ENCODE data around the gene GLYATL1. TPM values are rescaled to one million over a fixed set of nuclear protein-coding genes. Genes with fewer than 3 reads are reported as not detected.

The GLYATL1 gene
- total RNA-seq, 2 experiments from 2014 or later = not detected

Other genes with a start within 250 kb of the GLYATL1 start
- gene GLYAT, start 207.5 kb upstream of the GLYATL1 start, total RNA-seq = not detected
- not detected for gene GLYATL2, start 94.8 kb upstream of the GLYATL1 start, total RNA-seq
- gene GLYATL1B, start 146.8 kb downstream of the GLYATL1 start, total RNA-seq = not detected
- 10 to 100 TPM; 66.2 to 69.0 TPM for gene FAM111B, start 167.7 kb downstream of the GLYATL1 start, total RNA-seq
- gene FAM111A, start 203.4 kb downstream of the GLYATL1 start, total RNA-seq = 100 to 1,000 TPM; 154 to 167 TPM
- under 1 TPM; 0.18 to 0.45 TPM for gene DTX4, start 232.6 kb downstream of the GLYATL1 start, total RNA-seq

Measured in activated CD8-positive, alpha-beta T cell treated with anti-CD3 and anti-CD28 coated beads, Interleukin-2, amount 10 ng/mL, durations not matched to agents 7 days and 5 days (primary cell).